ENCODE data around the gene BCAS3. TPM values are rescaled to one million over a fixed set of nuclear protein-coding genes. Genes with fewer than 3 reads are reported as not detected.
"Not testable (repeated sequence)": the region's sequence is repeated elsewhere in the genome, so short reads cannot be mapped to it uniquely, and the experiment has no call there.

BCAS3 gene
- total RNA-seq, 1 donor from 2014 or later: 20.8 TPM

DNA sequence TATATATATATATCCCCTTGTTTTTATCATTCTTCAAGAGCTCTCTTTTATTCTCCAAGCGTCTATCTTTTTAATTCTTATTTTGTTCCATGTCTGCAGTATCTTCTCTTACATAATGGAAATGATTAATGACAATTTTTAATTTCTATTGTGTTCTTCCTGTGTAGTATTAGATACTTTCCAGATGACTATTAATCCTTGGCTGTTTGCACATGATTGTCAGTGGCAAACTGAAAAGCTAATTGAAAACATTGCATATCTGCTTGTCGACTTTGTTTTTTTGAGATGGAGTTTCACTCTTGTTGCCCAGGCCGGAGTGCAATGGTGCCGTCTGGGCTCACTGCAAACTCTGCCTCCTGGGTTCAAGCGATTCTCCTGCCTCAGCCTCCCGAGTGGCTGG, 124.7 kb downstream of the BCAS3 start:
- ATAC-seq: no peak

DNA sequence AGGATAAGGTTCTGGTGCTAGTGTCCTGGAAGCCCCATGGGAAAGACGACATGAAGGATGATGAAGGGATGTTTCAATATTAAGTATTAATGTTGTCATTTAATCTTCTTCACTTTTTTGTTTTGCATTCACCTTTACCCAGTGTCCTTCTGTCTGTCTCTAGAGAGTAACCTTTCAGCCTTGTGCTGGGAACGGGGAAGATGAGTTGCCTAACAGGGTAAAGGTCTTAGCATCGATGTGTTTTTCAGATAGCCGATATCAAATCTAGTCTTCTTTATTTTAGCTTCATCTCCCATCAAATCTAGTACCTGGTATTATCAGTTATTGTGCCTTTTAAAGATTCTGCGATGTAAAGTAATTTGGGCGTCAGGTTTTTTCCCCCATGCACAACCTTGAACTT, 125.4 kb downstream of the BCAS3 start:
- no peak for ATAC-seq

DNA sequence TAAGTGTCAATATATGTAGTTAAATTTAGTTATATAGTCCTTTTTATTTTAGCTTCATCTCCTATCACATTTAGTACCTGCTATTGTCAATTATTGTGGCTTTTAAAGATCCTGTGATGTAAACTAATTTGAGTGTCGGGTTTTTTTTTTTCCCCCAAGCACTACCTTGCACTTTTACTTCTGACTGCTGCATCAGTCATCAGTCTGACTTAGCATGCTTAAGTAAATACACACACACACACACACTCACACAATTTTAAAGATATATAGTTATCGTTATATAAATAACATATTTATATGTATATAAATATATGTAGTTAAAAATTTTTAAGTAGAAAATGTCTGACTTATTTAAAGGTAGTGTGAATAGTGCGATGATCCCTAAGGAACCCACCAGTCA, 127.2 kb downstream of the BCAS3 start:
- no peak for ATAC-seq

DNA sequence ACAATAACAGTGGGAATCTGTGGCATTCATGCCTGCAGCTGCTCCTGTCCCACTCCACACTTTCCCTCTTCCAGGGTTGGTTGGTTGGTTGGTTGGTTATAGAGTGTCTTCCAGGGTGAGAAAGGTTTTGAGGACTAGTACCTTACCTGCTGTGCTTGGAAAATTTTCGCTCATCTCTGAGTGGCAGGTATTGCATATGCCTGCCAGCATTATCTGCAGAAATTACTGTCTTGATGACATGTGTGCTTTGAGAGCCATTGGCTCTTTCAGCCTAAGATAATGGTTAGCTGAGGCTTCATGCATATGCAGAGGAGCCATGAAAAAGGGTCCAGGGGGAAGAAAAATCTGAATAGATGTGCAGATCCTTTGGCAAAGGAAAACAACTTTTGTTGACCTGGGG, 131.8 kb downstream of the BCAS3 start:
- ATAC-seq: no peak

DNA sequence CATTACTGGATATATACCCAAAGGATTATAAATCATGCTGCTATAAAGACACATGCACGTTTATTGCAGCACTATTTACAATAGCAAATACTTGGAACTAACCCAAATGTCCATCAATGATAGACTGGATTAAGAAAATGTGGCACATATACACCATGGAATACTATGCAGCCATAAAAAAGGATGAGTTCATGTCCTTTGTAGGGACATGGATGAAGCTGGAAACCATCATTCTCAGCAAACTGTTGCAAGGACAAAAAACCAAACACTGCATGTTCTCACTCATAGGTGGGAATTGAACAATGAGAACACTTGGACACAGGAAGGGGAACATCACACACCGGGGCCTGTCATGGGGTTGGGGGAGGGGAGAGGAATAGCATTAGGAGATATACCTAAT, 137.3 kb downstream of the BCAS3 start:
- ATAC-seq: not testable (repeated sequence)

DNA sequence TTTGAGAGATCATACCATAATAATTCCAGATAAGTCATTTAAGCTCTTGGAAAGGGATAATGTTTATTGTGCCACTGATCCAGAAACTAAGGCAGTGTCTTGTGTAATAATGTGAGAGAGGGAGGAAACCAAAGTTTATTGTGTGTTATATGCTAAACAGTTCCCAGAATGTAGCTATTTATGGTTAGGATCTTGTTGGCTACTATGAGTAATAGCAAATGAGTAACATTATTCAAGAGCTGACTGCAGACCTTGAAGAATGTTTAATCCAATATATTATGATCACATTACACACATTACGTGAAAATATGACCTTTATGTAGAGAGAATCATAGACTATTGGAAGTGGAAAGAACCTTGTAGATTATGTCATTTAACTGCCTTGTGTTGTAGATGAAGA, 139.5 kb downstream of the BCAS3 start:
- ATAC-seq: peak; percentile 96

DNA sequence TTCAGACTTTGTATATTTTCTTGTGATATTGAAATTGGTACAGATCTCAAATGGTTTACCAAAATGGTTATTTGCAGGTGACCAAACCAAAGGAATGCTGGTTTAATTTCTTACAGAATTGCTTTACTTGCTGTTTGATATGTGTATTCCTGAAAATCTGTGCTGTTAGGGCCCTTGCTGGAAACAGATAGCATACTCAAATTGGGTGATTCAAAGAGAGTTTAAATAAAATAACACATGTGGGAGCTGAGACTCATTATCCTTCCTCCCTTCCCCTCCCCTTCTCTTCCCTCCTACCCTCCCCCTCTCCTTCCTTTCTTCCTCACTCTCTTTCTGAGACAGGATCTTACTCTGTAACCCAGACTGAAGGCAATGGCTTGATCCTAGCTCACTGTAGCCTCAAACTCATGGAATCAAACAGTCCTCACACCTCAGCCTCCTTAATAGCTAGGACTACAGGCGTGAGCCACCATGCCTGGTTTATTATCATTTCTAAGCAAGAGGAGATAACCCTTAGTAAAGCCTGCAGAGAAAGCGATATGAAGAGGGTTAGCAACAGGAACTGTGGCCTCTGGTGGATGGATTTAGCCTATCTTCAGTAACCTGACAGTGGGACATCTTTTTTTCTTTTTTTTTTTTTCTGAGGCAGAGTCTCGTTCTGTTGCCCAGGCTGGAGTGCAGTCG, 141.9 kb downstream of the BCAS3 start:
- no peak for ATAC-seq

DNA sequence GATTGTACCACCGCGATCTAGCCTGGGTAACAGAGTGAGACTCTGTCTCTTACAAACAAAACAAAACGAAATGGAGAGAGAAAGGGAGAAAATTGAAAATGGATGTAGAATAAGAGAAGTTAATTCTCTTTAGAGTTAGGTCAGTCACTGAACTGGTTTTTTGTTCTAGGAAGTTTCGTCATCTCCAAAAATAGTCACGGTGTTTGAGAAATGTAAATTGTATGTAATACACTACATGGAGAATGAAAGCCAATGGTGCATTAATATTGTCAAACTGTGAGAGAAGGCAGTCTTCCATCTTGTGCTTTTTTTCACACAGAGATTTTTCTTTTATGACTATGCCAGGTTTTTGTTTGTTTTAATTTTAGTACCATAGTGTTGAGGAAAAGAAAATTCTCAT, 145.9 kb downstream of the BCAS3 start:
- peak; percentile 69 for ATAC-seq

DNA sequence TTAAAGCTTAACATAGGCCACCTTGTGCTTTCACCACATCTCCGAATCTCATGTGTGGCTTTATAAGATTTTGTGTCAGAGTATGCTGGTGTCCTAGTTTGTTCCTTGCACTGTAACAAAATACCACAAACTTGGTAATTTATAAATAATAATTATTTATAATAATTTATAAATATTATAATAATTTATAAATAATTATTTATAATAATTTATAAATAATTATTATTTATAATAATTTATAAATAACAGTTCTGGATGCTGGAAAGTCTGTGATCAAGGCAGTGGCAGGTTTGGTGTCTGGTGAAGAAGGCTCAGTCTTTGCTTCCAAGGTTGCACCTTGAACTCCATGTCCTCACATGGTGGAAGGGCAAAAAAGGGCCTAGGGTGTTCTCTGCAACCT, 147.7 kb downstream of the BCAS3 start:
- no peak for ATAC-seq

DNA sequence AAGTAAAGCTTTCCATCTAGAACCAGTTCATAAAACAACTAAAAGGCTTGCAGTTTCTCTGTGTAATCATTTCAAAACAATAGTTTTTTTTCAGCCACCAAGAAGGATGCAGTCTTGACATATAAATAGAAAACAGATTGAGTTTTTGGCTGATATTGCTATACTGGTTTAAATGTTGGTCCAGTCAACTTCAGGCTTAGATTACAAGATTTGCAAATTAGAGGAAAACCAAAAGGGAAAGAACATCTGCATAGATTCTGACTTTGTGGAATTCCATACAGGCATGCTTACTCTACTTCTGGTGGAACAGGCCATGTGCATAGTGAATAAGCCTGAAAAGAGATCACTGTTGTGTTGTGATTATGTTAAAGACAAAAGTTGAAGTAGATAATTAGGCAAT, 150.3 kb downstream of the BCAS3 start:
- no peak for ATAC-seq

DNA sequence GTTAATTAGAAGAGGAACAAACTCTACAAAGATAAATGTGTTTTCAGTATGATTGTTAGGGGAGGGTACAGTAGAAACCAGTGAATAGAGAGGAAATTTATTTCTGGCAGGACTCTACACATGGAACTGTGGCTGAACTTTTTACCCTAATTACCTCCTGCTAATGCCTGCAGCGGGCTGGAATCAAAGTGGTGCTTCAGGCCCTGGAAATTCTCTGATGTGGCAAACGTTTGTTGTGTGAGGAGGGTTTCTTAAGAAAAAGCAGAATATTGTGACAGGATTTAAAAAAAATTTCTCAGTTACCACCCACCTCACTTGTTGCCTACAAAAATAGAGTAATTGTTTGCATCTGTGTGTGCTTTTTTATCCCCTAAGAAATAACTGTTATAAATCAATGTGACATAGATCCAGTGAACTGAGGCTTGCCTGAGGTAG, 154.5 kb downstream of the BCAS3 start:
- no peak for ATAC-seq

DNA sequence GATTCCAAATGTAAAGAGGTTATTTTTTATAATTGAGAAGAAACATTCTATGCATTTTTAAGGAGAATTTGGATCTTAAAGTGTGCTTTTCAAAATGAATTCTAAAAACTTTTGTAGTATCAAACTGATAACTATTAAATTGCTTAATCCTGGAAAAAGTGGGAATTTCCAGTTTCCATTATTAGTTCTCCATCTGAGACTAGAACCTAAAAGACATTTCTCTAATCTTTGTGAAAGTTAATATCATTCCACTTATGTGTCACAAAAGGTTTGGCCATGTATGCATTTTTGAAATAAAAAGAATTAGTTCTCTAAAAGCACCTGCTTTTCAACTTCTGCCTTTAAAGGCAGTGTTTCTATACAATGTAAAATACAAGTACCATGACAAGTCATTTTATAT, 155.0 kb downstream of the BCAS3 start:
- ATAC-seq: no peak

DNA sequence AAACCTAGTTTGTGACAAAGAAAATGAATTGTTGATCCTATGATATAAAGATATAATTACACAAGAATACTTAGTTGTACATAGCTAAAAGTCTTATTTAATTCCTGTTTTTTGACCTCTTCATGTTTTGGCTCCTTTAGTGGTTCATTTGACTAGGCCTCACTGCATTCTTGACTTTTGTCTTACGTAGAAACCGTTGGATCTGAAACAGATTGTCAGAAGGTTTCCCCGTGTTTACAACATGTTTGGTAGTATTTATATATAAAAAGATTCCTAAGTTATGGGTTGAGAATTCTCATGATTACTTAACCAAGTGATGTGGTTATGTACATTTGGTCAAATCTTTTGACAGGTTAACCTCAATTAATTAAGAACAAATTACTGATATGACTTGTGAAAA, 162.8 kb downstream of the BCAS3 start:
- no peak for ATAC-seq

DNA sequence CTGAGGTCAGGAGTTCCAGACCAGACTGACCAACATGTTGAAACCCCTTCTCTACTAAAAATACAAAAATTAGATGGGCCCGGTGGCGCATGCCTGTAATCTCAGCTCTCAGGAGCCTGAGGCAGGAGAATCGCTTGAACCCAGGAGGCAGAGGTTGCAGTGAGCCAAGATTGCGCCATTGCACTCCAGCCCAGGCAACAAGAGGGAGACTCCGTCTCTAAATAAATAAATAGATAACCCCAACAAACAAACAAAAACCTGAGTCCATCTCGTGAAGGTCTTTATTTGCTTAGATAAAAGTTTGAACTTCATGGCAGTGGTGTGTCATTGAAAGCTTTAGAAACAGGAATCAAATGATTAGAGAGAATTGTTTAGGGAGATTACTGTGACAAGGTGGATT, 167.4 kb downstream of the BCAS3 start:
- ATAC-seq: no peak

DNA sequence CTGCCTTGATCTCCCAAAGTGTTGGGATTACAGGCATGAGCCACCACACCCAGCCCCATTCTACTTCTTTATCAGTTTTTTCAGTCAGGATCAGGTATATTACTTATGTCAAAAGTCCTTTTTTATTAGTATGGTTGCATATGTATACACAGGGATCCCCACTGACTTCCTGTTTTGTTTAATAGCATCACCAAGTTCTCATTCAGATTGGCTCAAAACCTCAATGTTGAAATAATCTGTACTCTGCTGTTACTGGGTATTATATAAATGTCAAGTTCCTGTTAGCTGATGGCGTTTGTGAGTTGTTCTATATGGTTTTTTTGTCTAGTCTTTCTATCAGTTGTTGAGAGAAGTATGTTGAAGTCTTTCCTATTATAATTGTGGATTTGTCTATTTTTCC, 168.5 kb downstream of the BCAS3 start:
- ATAC-seq: no peak

DNA sequence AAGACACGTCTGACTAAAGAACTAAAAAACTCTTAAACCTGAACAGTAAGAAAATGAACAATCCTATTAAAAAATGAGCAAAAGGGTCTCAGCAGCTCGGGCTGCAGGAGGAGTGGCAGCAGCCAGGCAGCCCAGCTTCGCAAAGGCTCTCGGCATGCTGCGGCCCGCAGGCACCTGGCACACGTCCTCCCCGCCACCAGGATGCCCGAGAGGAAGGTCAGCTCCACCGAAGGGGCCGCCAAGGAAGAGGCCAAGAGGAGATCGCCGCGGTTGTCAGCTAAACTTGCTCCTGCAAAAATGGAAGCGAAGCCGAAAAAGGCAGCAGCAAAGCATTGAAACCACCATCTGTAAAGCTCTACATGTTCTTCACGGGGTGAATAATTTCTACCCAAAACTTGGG, 173.5 kb downstream of the BCAS3 start:
- no peak for ATAC-seq

DNA sequence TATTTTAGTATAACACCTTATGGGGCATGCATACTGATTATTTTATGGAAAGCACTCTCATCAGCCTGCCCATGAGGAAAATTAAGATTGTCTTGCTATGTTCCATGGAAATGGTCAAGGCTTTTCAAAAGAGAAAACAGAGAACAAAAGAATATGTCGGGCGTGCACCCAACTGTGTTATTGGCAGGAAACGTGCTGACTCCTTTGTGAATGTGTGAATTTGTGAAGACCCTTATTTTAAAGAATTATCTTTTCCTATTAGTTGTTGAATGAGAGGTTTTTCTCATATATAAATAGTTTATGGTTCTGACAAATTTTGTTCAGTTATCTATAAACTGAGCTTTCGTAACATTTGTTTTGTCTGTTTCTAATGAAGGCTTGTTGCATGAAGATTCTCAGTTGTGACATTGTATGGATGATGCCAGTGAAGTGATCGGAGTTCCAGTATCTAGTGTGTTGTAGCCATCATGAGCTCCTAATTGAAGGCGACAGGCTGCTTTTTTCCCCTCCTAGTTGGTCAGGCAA, 180.0 kb downstream of the BCAS3 start:
- no peak for ATAC-seq

DNA sequence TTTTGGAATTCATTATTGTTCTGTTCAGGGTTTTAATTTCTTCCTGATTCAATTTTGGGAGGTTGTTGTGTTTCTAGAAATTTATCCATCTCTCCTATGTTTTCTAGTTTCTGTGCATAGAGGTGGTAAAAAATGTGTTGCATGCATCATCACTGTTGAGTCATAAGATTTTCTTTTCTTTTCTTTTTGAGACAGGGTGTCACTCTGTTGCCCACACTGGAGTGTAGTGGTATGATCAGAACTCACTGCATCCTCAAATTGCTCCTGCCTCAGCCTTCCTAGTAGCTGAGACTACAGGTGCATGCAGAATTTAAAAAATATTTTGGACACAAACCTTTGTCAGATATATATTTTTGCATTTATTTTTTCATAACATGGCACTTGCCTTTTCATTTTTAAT, 184.8 kb downstream of the BCAS3 start:
- no peak for ATAC-seq

DNA sequence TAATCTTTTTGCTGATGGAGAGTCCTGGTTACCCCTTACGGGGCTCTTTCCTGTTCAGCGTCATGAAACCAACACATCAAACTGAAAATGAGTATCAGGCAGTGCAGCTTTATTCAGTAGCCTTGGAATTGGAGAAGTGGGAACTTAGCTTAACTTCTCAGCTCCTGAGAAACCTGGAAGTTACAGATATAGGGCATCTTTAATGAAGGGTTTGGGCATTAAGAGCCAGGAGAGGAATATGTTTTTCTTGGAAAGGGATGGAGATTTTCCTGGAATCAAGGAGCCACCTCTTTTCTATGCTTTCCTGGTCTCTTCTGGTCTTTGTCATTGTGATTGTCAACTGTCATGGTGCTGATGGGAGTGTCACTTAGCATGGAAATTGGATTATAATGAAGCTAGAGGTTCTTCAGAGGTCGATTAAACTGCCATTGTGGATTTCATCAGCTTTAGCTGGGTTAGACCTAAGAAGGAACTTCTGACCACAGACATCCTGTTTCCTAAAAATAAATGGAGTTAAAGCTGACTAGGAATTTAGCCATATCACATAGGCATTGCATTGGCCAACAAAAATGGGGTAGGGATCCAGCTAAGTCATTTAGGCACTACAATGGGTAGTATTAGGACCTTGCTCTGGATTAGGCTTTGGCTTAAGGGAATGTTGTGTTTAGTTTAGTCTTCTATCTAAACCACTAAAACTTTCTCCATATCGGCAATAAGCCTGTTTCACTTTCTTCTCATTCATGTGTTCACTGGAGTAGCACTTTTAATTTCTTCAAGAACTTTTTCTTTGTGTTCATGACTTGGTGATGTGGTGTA, 186.4 kb downstream of the BCAS3 start:
- ATAC-seq: no peak

DNA sequence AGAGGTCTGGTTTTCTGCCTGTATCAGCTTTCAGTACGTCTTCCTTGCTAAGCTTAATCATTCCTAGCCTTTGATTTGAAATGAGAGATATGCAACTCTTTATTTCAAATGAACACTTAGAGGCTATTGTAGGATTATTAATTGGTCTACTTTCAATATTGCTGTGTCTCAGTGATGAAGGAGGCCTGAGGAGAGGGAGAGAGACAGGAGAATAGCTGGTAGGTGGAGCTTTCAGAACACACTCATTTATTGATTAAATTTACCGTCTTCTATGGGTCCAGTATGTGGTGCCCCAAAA, 187.0 kb downstream of the BCAS3 start:
- no peak for ATAC-seq

DNA sequence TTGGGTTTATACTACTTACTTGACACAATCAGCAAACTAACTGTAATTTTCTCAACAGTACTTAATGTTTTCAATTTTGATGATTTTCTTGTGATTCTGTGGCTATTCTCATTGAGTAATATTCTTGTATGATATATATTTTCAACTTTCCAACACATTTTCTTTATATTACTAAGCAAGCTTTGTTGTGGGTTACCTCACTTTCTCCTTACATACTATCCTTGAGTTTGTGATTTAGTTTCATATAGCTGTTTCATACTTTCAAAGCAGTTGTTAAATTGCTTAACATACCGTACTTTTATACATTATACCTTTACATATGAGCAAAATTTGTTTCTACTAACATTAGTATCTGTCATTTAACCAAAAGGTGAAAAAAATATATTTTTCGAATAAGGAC, 197.1 kb downstream of the BCAS3 start:
- ATAC-seq: no peak

DNA sequence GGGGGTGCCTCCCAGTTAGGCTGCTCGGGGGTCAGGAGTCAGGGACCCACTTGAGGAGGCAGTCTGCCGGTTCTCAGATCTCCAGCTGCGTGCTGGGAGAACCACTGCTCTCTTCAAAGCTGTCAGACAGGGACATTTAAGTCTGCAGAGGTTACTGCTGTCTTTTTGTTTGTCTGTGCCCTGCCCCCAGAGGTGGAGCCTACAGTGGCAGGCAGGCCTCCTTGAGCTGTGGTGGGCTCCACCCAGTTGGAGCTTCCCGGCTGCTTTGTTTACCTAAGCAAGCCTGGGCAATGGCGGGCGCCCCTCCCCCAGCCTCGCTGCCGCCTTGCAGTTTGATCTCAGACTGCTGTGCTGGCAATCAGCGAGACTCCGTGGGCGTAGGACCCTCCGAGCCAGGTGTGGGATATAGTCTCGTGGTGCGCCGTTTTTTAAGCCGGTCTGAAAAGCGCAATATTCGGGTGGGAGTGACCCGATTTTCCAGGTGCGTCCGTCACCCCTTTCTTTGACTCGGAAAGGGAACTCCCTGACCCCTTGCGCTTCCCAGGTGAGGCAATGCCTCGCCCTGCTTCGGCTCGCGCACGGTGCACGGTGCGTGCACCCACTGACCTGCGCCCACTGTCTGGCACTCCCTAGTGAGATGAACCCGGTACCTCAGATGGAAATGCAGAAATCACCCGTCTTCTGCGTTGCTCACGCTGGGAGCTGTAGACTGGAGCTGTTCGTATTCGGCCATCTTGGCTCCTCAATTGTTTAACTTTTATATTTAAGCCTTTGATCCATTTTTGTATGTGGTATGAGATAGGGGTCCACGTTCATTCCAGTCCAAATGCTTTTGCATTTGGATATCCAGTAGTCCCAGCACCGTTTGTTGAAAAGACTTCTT, 209.3 kb downstream of the BCAS3 start:
- not testable (repeated sequence) for ATAC-seq

DNA sequence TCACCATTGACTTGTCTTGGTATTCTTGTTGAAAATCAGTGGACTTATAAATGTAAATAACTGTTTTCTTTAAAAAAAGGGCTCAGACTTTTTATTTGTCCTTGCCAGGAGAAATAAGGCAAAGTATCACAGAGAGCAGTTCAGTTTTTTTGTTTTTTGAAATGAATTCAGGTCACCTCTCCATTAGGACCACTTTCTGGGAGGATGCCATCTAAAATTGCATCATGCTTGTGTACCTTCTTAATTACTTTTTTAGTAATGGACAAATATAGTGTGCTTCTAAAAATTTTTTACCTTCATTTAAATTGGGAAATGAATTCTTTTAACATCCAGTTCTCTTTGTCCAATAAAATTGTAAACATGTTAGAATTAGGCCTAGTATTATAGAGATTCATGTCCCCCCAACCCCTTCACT, 210.0 kb downstream of the BCAS3 start:
- no peak for ATAC-seq

Measured in esophagus mucosa (tissue), 1 donor.